Right lobe of liver (tissue), 6 donors: Measurements from ENCODE around the gene POMC. TPM values are rescaled to one million over a fixed set of nuclear protein-coding genes. Genes with fewer than 3 reads are reported as not detected.

Experiments
- ATAC-seq, 4 donors: fragments of 200-7000 bp; cut with Tn5 transposase; one replicate each; pipeline ENCODE4 v1.9.1; 2020; ENCODE audit warnings: mild to moderate bottlenecking in 4 of 4, moderate library complexity in 4 of 4
- DNase-seq, 3 donors: peaks; one replicate each; pipeline ENCODE4 v3.0.0-alpha.2; 2020
- H3K27ac ChIP-seq, 3 donors: fragments of 200-600 bp; one replicate each; pipeline ENCODE4 v1.8.0; 2022
- H3K27me3 ChIP-seq, 2 donors: fragments of 200-600 bp; one replicate each; pipeline ENCODE4 v1.8.0; 2022
- H3K36me3 ChIP-seq, 4 donors: fragments of 200-600 bp; sonication (generic) in 1 of 4; one replicate each; pipeline versions ENCODE4 v1.5.1 to v1.8.0; 2017 to 2022; ENCODE audit warnings: control low read depth in 1 of 4
- H3K4me1 ChIP-seq, 4 donors: fragments of 200-600 bp; sonication (generic) in 1 of 4; one replicate each; pipeline versions ENCODE4 v1.5.1 to v1.8.0; 2017 to 2022; ENCODE audit warnings: control low read depth in 1 of 4
- H3K4me3 ChIP-seq, 3 donors: fragments of 200-600 bp; one replicate each; pipeline ENCODE4 v1.8.0; 2022
- H3K9me3 ChIP-seq, 4 donors: fragments of 200-600 bp; sonication (generic) in 1 of 4; one replicate each; pipeline versions ENCODE4 v1.5.1 to v1.8.0; 2017 to 2022; ENCODE audit warnings: control low read depth in 1 of 4
- POLR2A ChIP-seq: fragments of 450-650 bp; IDR thresholded peaks from one replicate; pipeline ENCODE4 v1.6.1; 2017; ENCODE audit warnings: antibody characterized with exemption, mild to moderate bottlenecking
- WGBS: methylation state at CpG from one replicate; pipeline ENCODE4 v1.1.6; 2018; ENCODE audit warnings: low coverage, low lambda C conversion rate; ENCODE audit not compliant: insufficient coverage; ENCODE audit errors: missing lambda C conversion rate; 5-methylcytosine and 5-hydroxymethylcytosine counted together
- intact Hi-C, 2 donors: fragments of 100-400 bp; cut with DNase I; formaldehyde crosslinking; loops; one replicate each; pipeline versions ENCODE4 v1.11.2 to v1.14.1; 2022
- total RNA-seq, 6 experiments: library from RNA; depleted of rRNA in 2 of 6; stranded (reverse); fragments of >200 nt in 2 of 6; fragmentation: NEBNext Ultra II Directional in 3 of 6; extraction: Animal tissue kit (Norgen Biotek cat#: 25700) in 3 of 6; gene quantifications; one replicate each; pipeline versions ENCODE4 v1.1.0 to v1.2.4, GENCODE V29; 2016 to 2023
- TF ChIP-seq, protein P1 (sequence below), 4 donors: fragments of 200-600 bp in 3 of 4; fragments of 450-650 bp in 1 of 4; IDR thresholded peaks; one replicate each; pipeline versions ENCODE4 v1.5.1 to v1.8.0; 2016 to 2022; ENCODE audit warnings: antibody characterized with exemption in 4 of 4, mild to moderate bottlenecking in 2 of 4
- donor health status: DM: no; HTN: yes; CAD: no.
- donor health status: DM: no; HTN: no; CAD: no.
- donor health status: DM: no; HTN: no; CAD: no.
- donor health status: DM: no; HTN: yes; CAD: no.
- donor health status: DM: no; HTN: yes; CAD: no.

Gene POMC
- total RNA-seq, 6 experiments from 2014 or later, result 0.30 to 1.6 (median 0.57) TPM

DNA sequence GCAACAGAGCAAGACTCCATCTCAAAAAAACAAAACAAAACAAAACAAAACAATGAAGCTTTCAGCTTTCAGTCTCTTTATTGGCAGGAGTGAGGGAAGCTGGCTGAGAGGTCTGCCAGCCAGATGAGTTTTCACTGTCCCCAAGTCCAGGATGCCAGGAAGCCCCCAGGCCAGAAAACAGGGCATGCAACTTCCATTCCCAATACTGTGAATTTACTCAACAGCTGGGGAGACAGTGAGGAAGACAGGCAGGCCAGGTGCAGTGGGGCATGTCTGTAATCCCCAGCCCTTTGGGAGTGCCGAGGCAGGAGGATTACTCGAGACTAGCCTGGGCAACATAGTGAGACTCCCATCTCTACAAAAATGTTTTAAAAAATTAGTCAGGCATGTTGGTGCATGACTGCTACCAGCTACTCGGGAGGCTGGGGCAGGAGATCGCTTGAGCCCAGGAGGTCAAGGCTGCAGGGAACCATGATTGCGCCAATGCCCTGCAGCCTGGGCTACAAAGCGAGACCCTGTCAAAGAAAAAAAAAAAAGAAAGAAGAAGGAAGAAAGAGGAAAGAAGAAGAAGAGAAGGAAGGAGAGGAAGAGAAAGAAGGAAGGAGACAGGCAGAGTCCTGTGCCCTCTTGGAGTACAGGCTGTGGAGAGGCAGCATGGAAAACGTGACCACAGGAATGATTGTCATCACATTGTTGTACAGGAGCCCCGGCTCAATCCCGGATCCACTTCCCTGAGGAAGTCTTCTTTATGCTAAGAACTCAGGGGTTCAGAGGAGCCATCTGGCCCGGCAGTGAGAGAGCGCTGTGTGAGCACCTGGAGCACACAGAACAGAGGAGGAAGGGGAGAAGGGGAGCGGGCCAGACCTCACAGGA, 29.2 kb upstream of the POMC start:
- no peak for DNase-seq
- no peaks in the 10 kb centered on the region for H3K36me3 ChIP-seq
- 60% methylated on average over 9 of the region's 12 CpGs for WGBS
- intact Hi-C loops, result no loop called here
- no peaks in the 10 kb centered on the region for H3K27me3 ChIP-seq
- H3K27ac ChIP-seq, result no peak overlapping the region
- no peak overlapping the region for H3K4me3 ChIP-seq
- H3K9me3 ChIP-seq, result no peaks in the 10 kb centered on the region
- no peaks in the 10 kb centered on the region for H3K4me1 ChIP-seq
- TF ChIP-seq, protein P1, sequence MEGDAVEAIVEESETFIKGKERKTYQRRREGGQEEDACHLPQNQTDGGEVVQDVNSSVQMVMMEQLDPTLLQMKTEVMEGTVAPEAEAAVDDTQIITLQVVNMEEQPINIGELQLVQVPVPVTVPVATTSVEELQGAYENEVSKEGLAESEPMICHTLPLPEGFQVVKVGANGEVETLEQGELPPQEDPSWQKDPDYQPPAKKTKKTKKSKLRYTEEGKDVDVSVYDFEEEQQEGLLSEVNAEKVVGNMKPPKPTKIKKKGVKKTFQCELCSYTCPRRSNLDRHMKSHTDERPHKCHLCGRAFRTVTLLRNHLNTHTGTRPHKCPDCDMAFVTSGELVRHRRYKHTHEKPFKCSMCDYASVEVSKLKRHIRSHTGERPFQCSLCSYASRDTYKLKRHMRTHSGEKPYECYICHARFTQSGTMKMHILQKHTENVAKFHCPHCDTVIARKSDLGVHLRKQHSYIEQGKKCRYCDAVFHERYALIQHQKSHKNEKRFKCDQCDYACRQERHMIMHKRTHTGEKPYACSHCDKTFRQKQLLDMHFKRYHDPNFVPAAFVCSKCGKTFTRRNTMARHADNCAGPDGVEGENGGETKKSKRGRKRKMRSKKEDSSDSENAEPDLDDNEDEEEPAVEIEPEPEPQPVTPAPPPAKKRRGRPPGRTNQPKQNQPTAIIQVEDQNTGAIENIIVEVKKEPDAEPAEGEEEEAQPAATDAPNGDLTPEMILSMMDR (IDR thresholded peaks at IDR 0.05), result no peak
- no peak for TF ChIP-seq POLR2A
- ATAC-seq, result no peak

DNA sequence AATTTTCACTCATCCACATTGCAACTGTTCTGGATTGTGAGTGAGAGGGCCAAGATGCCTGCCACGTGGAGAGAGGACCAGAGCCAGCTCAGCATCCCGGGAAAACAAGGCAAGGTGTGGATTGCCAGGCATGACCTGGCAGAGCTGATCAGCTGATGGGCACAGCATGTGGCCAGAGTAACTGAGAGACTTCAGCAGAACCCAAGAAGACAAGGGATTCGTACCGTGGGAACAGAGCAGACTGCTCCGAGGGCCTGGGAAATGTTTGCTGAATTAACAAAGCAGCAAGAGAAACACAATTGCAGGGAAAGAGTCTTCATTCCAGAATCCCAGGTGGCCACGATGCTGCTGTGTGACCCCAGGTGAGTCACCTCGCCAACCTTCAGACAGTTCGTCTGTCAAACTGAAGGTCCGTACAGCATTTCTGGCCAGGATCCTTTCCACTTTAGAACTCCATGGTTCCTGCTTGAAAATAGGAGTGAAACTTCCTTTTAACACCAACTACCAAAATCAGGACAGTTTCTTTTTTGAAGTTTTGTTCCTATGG, 26.3 kb upstream of the POMC start:
- DNase-seq (no peak), ATAC-seq (no peak)
- TF ChIP-seq POLR2A, result no peak
- TF ChIP-seq, protein P1 (IDR thresholded peaks at IDR 0.05), result no peak
- no peaks in the 10 kb centered on the region for H3K27me3 ChIP-seq
- H3K27ac ChIP-seq, result no peak overlapping the region
- H3K4me3 ChIP-seq, result no peak overlapping the region
- H3K9me3 ChIP-seq, result no peaks in the 10 kb centered on the region
- intact Hi-C loops, result no loop called here
- H3K4me1 ChIP-seq, result no peaks in the 10 kb centered on the region
- 53% methylated on average over 6 of the region's 9 CpGs for WGBS
- no peaks in the 10 kb centered on the region for H3K36me3 ChIP-seq

DNA sequence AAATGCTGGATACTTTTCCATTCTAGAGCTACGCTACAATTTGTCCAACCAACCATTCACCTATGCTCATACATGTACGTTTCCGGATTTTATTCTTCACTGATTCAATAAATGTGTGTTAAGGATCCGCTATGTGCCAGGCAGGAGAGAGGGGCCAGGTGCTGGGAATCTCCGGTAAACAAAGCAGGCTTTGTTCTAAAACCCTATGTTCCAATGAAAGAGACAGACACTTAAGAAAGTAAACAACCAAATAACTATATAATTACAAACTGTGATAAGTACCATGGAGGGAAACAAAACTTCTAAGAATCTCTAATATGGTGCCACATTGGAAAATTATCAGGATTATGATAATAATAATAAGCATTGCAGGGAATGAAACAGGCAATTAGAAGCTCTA, 22.2 kb upstream of the POMC start:
- Histone ChIP-seq H3K9me3 (no peaks in the 10 kb centered on the region), H3K4me3 (no peak overlapping the region), H3K36me3 (no peaks in the 10 kb centered on the region), H3K27ac (no peak overlapping the region), H3K4me1 (no peaks in the 10 kb centered on the region), H3K27me3 (no peaks in the 10 kb centered on the region)
- TF ChIP-seq, protein P1 (IDR thresholded peaks at IDR 0.05), result no peak
- no peak for TF ChIP-seq POLR2A
- 81% methylated on average over 5 of the region's 5 CpGs for WGBS
- DNase-seq (no peak), ATAC-seq (no peak)
- intact Hi-C loops, result no loop called here

DNA sequence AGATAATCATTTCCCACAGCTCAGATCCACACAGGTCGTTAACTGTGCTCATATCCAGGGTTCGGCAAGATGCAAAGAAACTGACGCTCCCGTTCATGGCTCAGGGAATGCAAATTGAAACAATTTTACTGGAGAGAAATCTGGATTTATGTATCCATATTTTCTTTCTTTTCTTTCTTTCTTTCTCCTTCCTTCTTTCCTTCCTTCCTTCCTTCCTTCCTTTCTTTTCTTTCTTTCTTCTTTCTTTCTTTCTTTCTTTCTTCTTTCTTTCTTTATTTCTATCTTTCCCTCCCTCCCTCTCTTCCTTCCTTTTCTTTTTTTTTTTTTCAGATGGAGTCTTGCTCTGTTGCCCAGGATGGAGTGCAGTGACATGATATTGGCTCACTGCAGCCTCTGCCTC, 20.0 kb upstream of the POMC start:
- Histone ChIP-seq H3K9me3 (no peaks in the 10 kb centered on the region), H3K27me3 (no peaks in the 10 kb centered on the region), H3K4me1 (no peaks in the 10 kb centered on the region), H3K4me3 (no peak overlapping the region), H3K27ac (no peak overlapping the region), H3K36me3 (no peaks in the 10 kb centered on the region)
- intact Hi-C loops, result no loop called here
- no peak for ATAC-seq
- TF ChIP-seq, protein P1 (IDR thresholded peaks at IDR 0.05), result no peak
- no peak for TF ChIP-seq POLR2A
- no peak for DNase-seq
- 78% methylated on average over 4 of the region's 4 CpGs for WGBS
